ENCODE data around the gene RBFOX2. TPM values are rescaled to one million over a fixed set of nuclear protein-coding genes. Genes with fewer than 3 reads are reported as not detected.

RBFOX2 gene
- polyA plus RNA-seq, 4 donors: 126 to 138 (median 128) TPM

Other genes with a start within 250 kb of the RBFOX2 start
- gene APOL3, start 131.9 kb upstream of the RBFOX2 start, polyA plus RNA-seq (ENCODE audit: insufficient read length in 4 of 4): 10 to 100 TPM; 12.7 to 17.4 (median 14.9) TPM
- 10 to 100 TPM in 1 of 4 donors, 1 to 10 TPM in 3; 6.4 to 10.4 (median 8.6) TPM for gene APOL4, start 173.0 kb upstream of the RBFOX2 start, polyA plus RNA-seq (ENCODE audit: insufficient read length in 4 of 4)
- gene APOL2, start 210.7 kb upstream of the RBFOX2 start, polyA plus RNA-seq (ENCODE audit: insufficient read length in 4 of 4): 10 to 100 TPM; 26.6 to 38.8 (median 29.4) TPM
- 10 to 100 TPM in 3 of 4 donors, 1 to 10 TPM in 1; 9.9 to 16.0 (median 12.0) TPM for gene APOL1, start 224.3 kb upstream of the RBFOX2 start, polyA plus RNA-seq (ENCODE audit: insufficient read length in 4 of 4)